Glutamatergic neuron (in vitro differentiated cells): ENCODE data around the gene ABHD2. TPM values are rescaled to one million over a fixed set of nuclear protein-coding genes. Genes with fewer than 3 reads are reported as not detected.
"Not testable (repeated sequence)": the region's sequence is repeated elsewhere in the genome, so short reads cannot be mapped to it uniquely, and the experiment has no call there.

ENCODE experiments used
- DNase-seq: peaks from one replicate; pipeline ENCODE4 v3.0.0; 2022
- H3K27ac Mint-ChIP-seq: one replicate; pipeline ENCODE4 v1.8.0; 2020; ENCODE audit warnings: mild to moderate bottlenecking, mixed read lengths, inconsistent platforms; ENCODE audit not compliant: unreplicated experiment
- H3K27me3 Mint-ChIP-seq: one replicate; pipeline ENCODE4 v1.8.0; 2020; ENCODE audit warnings: mild to moderate bottlenecking, moderate library complexity, mixed read lengths, inconsistent platforms; ENCODE audit not compliant: unreplicated experiment
- H3K36me3 Mint-ChIP-seq: one replicate; pipeline ENCODE4 v1.8.0; 2020; ENCODE audit warnings: mild to moderate bottlenecking, mixed read lengths, inconsistent platforms; ENCODE audit not compliant: unreplicated experiment
- H3K4me1 Mint-ChIP-seq: one replicate; pipeline ENCODE4 v1.8.0; 2020; ENCODE audit warnings: mild to moderate bottlenecking, low read depth, mixed read lengths, inconsistent platforms; ENCODE audit not compliant: unreplicated experiment
- H3K4me3 Mint-ChIP-seq: one replicate; pipeline ENCODE4 v1.8.0; 2020; ENCODE audit warnings: mild to moderate bottlenecking, mixed read lengths, inconsistent platforms; ENCODE audit not compliant: unreplicated experiment
- H3K9me3 Mint-ChIP-seq: one replicate; pipeline ENCODE4 v1.8.0; 2020; ENCODE audit warnings: mild to moderate bottlenecking, moderate library complexity, mixed read lengths, inconsistent platforms; ENCODE audit not compliant: unreplicated experiment
- CTCF ChIP-seq: fragments of 200-600 bp; sonication (generic); IDR thresholded peaks from one replicate; pipeline ENCODE4 v1.5.0; 2021; ENCODE audit not compliant: partially characterized antibody, unreplicated experiment
- total RNA-seq: library from RNA; stranded (reverse); fragmentation: NEBNext Ultra II Directional; extraction: Animal tissue kit (Norgen Biotek cat#: 25700); gene quantifications from one replicate; pipeline ENCODE4 v1.2.1, GENCODE V29; 2021; ENCODE audit not compliant: unreplicated experiment

ABHD2 gene
- total RNA-seq, 1 donor from 2014 or later: 101 TPM

DNA sequence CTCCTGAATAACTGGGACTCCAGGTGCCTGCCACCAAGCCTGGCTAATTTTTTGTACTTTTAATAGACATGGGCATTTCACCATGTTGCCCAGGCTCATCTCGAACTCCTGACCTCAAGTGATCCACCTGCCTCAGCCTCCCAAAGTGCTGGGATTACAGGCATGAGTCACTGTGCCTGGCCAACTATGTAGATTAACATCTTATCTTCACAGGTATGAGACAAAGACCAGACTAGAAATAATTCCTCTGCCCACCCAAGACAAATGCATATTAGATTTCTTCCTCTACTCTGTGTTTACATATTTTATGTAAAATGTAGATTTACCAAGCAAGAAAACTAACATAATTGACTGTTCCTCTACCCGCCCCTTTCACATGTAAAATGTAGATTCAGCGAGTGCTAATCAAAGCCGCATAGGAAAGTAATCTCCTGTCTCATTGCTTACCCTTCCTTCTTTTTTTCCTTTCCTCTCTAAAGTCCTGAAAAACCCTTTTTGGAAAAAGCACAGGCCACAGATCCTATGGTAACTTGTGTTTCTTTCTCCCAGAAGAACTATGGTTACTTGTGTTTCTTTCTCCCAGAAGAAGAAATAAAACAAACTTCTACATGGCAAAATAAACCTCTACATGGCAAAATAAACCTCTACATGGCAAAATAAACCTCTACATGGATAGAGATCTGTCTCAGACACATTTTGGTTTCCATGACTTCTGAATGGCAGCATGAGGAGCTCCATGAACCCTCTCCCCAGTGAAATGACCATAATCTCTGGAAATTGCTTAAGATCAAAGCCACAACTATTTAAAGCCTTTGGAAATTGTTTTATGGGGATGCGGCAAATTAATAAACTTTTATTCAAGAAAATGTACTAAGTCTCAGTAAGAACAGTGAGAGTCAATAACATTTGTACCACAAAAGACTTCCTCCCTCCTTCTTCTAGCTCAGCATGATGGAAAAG is 9.1 kb upstream of the ABHD2 start:
- no peak for DNase-seq
- Mint-ChIP-seq H3K36me3 (no peaks in the 10 kb centered on the region), H3K9me3 (peaks cover 2% of the 10 kb centered on the region), H3K4me1 (peaks cover 3% of the 10 kb centered on the region), H3K27ac (no peak overlapping the region), H3K4me3 (no peak overlapping the region), H3K27me3 (peaks cover 1% of the 10 kb centered on the region)
- no peak for TF ChIP-seq CTCF

GRCh38 chr15:89081878-89082277 is 6.4 kb upstream of the ABHD2 start:
- no peak for TF ChIP-seq CTCF
- Mint-ChIP-seq H3K27ac (no peak overlapping the region), H3K27me3 (peaks cover 1% of the 10 kb centered on the region), H3K4me1 (peaks cover 9% of the 10 kb centered on the region), H3K9me3 (peaks cover 2% of the 10 kb centered on the region), H3K36me3 (no peaks in the 10 kb centered on the region), H3K4me3 (no peak overlapping the region)
- DNase-seq: no peak

DNA sequence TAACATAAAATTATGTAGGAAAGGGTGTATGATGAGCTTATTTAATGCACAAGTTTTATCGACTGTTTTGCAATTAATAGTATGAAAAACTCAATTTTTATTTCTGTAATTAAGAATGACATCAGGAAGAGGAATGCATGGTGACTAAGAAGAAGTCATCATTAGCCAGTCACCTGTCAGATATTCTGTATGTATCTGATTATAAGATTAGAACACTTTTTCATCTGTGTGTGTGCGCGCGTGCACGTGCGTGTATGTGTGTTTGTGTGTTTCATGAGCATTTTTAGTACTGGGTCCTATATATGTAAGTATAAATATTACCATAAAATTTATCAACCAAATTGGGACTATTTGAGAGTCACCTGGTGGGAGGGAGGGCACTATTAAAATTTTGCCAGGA is 5.0 kb upstream of the ABHD2 start:
- Mint-ChIP-seq H3K27ac (no peak overlapping the region), H3K27me3 (peaks cover 1% of the 10 kb centered on the region), H3K36me3 (no peaks in the 10 kb centered on the region), H3K4me3 (no peak overlapping the region), H3K4me1 (peaks cover 13% of the 10 kb centered on the region), H3K9me3 (peaks cover 2% of the 10 kb centered on the region)
- no peak for TF ChIP-seq CTCF
- no peak for DNase-seq

DNA sequence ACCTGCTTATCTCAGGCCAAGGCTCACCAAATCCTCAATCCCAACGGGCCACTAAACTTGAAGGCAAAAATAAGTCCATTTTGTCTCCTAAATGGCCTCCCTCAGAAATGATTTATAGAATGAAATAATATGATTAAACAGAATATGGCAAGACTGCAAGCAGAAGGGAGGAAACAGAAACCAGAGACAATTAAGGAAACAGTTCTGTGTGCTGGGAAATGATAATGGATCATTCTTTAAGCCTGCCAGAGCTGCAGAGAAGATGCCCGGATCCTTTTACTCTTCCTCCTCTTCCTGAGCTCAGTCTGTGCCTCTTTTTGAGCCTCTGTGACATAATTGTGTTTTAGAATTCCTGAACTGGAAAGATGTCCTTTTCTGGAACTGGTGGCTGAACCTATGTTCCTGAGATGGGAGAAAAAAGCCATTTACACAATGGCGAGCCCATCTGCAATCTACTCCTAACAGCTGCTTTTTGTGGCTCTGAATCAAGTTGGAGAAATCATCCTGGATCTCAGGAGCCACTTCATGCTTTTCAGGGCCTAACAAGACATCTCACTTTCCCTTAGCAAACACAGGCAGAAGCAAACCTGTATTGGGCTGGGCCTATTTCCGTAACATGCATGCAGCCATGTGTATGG is 2.8 kb upstream of the ABHD2 start:
- Mint-ChIP-seq H3K27ac (no peak overlapping the region), H3K36me3 (no peaks in the 10 kb centered on the region), H3K4me3 (no peak overlapping the region), H3K9me3 (peaks cover 7% of the 10 kb centered on the region), H3K4me1 (peaks cover 19% of the 10 kb centered on the region), H3K27me3 (peaks cover under 1% of the 10 kb centered on the region)
- no peak for DNase-seq
- no peak for TF ChIP-seq CTCF

DNA sequence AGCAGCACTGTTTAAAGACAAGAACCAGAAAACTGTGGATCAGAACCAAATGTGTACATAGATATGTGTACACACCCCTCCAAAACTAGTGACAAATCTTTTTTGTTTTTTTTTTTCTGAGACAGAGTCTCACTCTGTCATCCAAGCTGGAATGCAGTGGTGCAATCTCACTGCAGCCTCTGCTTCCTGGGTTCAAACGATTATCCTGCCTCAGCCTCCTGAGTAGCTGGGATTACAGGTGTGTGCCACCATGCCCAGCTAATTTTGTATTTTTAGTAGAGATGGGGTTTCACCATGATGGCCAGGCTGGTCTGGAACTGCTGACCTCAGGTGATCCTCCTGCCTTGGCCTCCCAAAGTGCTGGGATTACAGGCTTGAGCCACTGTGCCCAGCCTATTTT is 2.3 kb upstream of the ABHD2 start:
- not testable (repeated sequence) for H3K27ac Mint-ChIP-seq

DNA sequence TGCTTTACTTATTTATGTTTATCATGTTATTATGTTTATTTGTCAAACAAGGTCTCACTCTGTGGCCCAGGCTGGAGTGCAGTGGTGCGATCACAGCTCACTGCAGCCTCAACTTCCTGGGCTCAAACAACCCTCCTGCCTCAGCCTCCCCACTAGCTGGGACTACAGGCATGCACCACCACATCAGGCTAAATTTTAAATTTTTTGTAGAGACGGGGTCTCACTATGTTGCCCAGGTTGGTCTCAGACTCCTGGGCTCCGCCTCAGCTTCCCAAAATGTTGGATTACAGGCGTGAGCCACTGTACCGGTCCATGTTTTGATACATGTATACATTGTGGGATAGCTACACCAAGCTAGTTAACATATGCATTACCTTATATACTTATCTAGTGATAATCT is 1.9 kb upstream of the ABHD2 start:
- peaks cover 24% of the 10 kb centered on the region for H3K4me1 Mint-ChIP-seq
- not testable (repeated sequence) for H3K27ac Mint-ChIP-seq, DNase-seq, H3K9me3 Mint-ChIP-seq, H3K36me3 Mint-ChIP-seq, H3K4me3 Mint-ChIP-seq, H3K27me3 Mint-ChIP-seq

More for the DNA sequence above, 2.3 kb upstream of the ABHD2 start:
- not testable (repeated sequence) for H3K27me3 Mint-ChIP-seq, H3K4me3 Mint-ChIP-seq, H3K36me3 Mint-ChIP-seq, DNase-seq, H3K9me3 Mint-ChIP-seq
- H3K4me1 Mint-ChIP-seq: peaks cover 19% of the 10 kb centered on the region
